MCF 10A (cell line): ENCODE results near the gene ZNF266. TPM values are rescaled to one million over a fixed set of nuclear protein-coding genes. Genes with fewer than 3 reads are reported as not detected.
A peak's percentile ranks its signal among the peaks of the same experiment; 100 is the strongest.

Source experiments
- BruUV-seq: library from RNA; stranded (reverse); fragments of 400-500 nt; replicated peaks from 2 replicates; lab custom pipeline; 2021; lab: Mats Ljungman, UMichigan
- CTCF ChIA-PET: fragments of 300-600 bp; sonication (Branson Sonifier 250); formaldehyde crosslinking; extraction: SDS; loops from one replicate; lab custom pipeline; 2021; ENCODE audit warnings: antibody characterized with exemption, inconsistent platforms; lab: Yijun Ruan, JAX
- POLR2A ChIA-PET: fragments of 300-600, 350-650 bp; sonication (Branson Sonifier 250); formaldehyde crosslinking; extraction: SDS; loops from one replicate; lab custom pipeline; 2020; ENCODE audit warnings: antibody characterized with exemption, inconsistent platforms; lab: Yijun Ruan, JAX
- DNase-seq: peaks from one replicate; pipeline ENCODE4 v3.0.0-alpha.2; 2018; ENCODE audit not compliant: unreplicated experiment
- H3K27ac Mint-ChIP-seq: one replicate; pipeline ENCODE4 v1.8.0; 2022; ENCODE audit warnings: mild to moderate bottlenecking, low read depth, mixed read lengths; ENCODE audit not compliant: unreplicated experiment
- H3K27me3 Mint-ChIP-seq: one replicate; pipeline ENCODE4 v1.8.0; 2022; ENCODE audit warnings: mixed read lengths; ENCODE audit not compliant: insufficient read depth, unreplicated experiment
- H3K36me3 Mint-ChIP-seq: one replicate; pipeline ENCODE4 v1.8.0; 2022; ENCODE audit warnings: mild to moderate bottlenecking, moderate library complexity, mixed read lengths; ENCODE audit not compliant: insufficient read depth, unreplicated experiment
- H3K4me1 Mint-ChIP-seq: one replicate; pipeline ENCODE4 v1.8.0; 2022; ENCODE audit warnings: mixed read lengths; ENCODE audit not compliant: insufficient read depth, unreplicated experiment
- H3K4me3 Mint-ChIP-seq: one replicate; pipeline ENCODE4 v1.8.0; 2022; ENCODE audit warnings: mild to moderate bottlenecking, moderate library complexity, mixed read lengths; ENCODE audit not compliant: unreplicated experiment
- H3K9me3 Mint-ChIP-seq: one replicate; pipeline ENCODE4 v1.8.0; 2022; ENCODE audit warnings: mixed read lengths; ENCODE audit not compliant: unreplicated experiment
- CTCF ChIP-seq: fragments of 200-600 bp; IDR thresholded peaks from one replicate; pipeline ENCODE4 v1.8.0; 2022; ENCODE audit warnings: antibody characterized with exemption, mild to moderate bottlenecking; ENCODE audit not compliant: unreplicated experiment
- intact Hi-C: fragments of 100-400 bp; cut with micrococcal nuclease; formaldehyde crosslinking; loops from 2 replicates; pipeline ENCODE4 v1.14.1; 2022
- total RNA-seq: library from RNA; stranded (reverse); gene quantifications from 2 replicates; pipeline ENCODE4 v1.2.3, GENCODE V29; 2022

Gene ZNF266
- total RNA-seq, 1 experiment from 2014 or later, result 17.0 TPM

GRCh38 chr19:9427941-9428340, 7.4 kb downstream of the ZNF266 start:
- no peak for TF ChIP-seq CTCF
- Mint-ChIP-seq H3K4me3 (no peak overlapping the region), H3K9me3 (peaks cover 17% of the 10 kb centered on the region), H3K36me3 (peaks cover 49% of the 10 kb centered on the region), H3K4me1 (no peaks in the 10 kb centered on the region), H3K27me3 (no peaks in the 10 kb centered on the region), H3K27ac (no peak overlapping the region)
- CTCF ChIA-PET, result no interaction called here
- intact Hi-C loops, result no loop called here
- DNase-seq, result no peak
- POLR2A ChIA-PET, result no interaction called here
- BruUV-seq, result no TSS peak

- H3K4me1 Mint-ChIP-seq, result no peaks in the 10 kb centered on the region
- no peak overlapping the region for H3K27ac Mint-ChIP-seq
- H3K4me3 Mint-ChIP-seq, result no peak overlapping the region
Observed at GRCh38 chr19:9413240-9413954, 22.0 kb downstream of the ZNF266 start.

GRCh38 chr19:9407827-9408226, 27.5 kb downstream of the ZNF266 start:
- CTCF ChIA-PET, result no interaction called here
- Mint-ChIP-seq H3K9me3 (peaks cover 26% of the 10 kb centered on the region), H3K4me1 (peaks cover 6% of the 10 kb centered on the region), H3K36me3 (peaks cover 10% of the 10 kb centered on the region), H3K4me3 (no peak overlapping the region), H3K27me3 (no peaks in the 10 kb centered on the region), H3K27ac (no peak overlapping the region)
- POLR2A ChIA-PET, result interaction anchor here (1.1 kb wide), 1 partner anchor 40 kb away, joined by 4 read pairs; no protein-coding TSS in a partner anchor
- TF ChIP-seq CTCF, result no peak
- no TSS peak for BruUV-seq
- no peak for DNase-seq
- intact Hi-C loops, result no loop called here

More at GRCh38 chr19:9413240-9413954, 22.0 kb downstream of the ZNF266 start:
- Mint-ChIP-seq H3K36me3 (peaks cover 65% of the 10 kb centered on the region), H3K9me3 (peaks cover 19% of the 10 kb centered on the region), H3K27me3 (no peaks in the 10 kb centered on the region)
- ChIA-PET POLR2A (no interaction called here), CTCF (no interaction called here)
- BruUV-seq, result TSS peak; percentile 22
- no peak for TF ChIP-seq CTCF
- intact Hi-C loops, result no loop called here
- DNase-seq, result no peak

- no peak overlapping the region for H3K4me3 Mint-ChIP-seq
- no TSS peak for BruUV-seq
- CTCF ChIA-PET, result interaction anchor here (0.8 kb wide), 1 partner anchor 36 kb away, joined by 3 read pairs; no protein-coding TSS in a partner anchor
- no peak overlapping the region for H3K27ac Mint-ChIP-seq
- POLR2A ChIA-PET, result no interaction called here
- H3K36me3 Mint-ChIP-seq, result peaks cover 1% of the 10 kb centered on the region
- H3K27me3 Mint-ChIP-seq, result no peaks in the 10 kb centered on the region
- TF ChIP-seq CTCF, result no peak
- intact Hi-C loops, result no loop called here
- H3K9me3 Mint-ChIP-seq, result peaks cover 26% of the 10 kb centered on the region
- DNase-seq, result no peak
- H3K4me1 Mint-ChIP-seq, result peaks cover 6% of the 10 kb centered on the region
Observed at GRCh38 chr19:9406798-9407352, 28.5 kb downstream of the ZNF266 start.
